Endodermal cell (in vitro differentiated cells): ENCODE results near the gene CAMKMT. TPM values are rescaled to one million over a fixed set of nuclear protein-coding genes. Genes with fewer than 3 reads are reported as not detected.

Experiments used
- DNase-seq: peaks from one replicate; pipeline ENCODE4 v3.0.0-alpha.2; 2017
- H3K27ac ChIP-seq: 2 replicates; pipeline ENCODE4 v1.5.1; 2013; ENCODE audit warnings: mild to moderate bottlenecking, low read depth, low read length, moderate library complexity
- H3K27me3 ChIP-seq: 2 replicates; pipeline ENCODE4 v1.6.1; 2013; ENCODE audit warnings: mild to moderate bottlenecking, low read length, moderate library complexity; ENCODE audit not compliant: insufficient read depth, control insufficient read depth, poor library complexity, severe bottlenecking
- H3K36me3 ChIP-seq: 2 replicates; pipeline ENCODE4 v1.7.0; 2013; ENCODE audit warnings: mild to moderate bottlenecking, low read length, moderate library complexity; ENCODE audit not compliant: control insufficient read depth, insufficient read depth
- H3K4me1 ChIP-seq: one replicate; pipeline ENCODE4 v1.7.0; 2013; ENCODE audit warnings: low read length; ENCODE audit not compliant: control insufficient read depth, insufficient read depth
- H3K4me3 ChIP-seq: 2 replicates; pipeline ENCODE4 v1.5.1; 2013; ENCODE audit warnings: mild to moderate bottlenecking, low read length, moderate library complexity
- H3K9ac ChIP-seq: 2 replicates; pipeline ENCODE4 v1.6.1; 2013; ENCODE audit warnings: mild to moderate bottlenecking, low read length, moderate library complexity; ENCODE audit not compliant: poor library complexity, severe bottlenecking; ENCODE audit errors: extremely low read depth
- H3K9me3 ChIP-seq: 2 replicates; pipeline ENCODE4 v1.6.1; 2013; ENCODE audit warnings: mild to moderate bottlenecking, low read length, moderate library complexity; ENCODE audit not compliant: control insufficient read depth
- H3K27ac Mint-ChIP-seq: 2 replicates; pipeline ENCODE4 v1.8.0; 2020; ENCODE audit warnings: mixed read lengths
- H3K27me3 Mint-ChIP-seq: 2 replicates; pipeline ENCODE4 v1.8.0; 2021; ENCODE audit warnings: mild to moderate bottlenecking, mixed read lengths; ENCODE audit not compliant: insufficient read depth
- H3K36me3 Mint-ChIP-seq: 2 replicates; pipeline ENCODE4 v1.8.0; 2020; ENCODE audit warnings: low read depth, mixed read lengths
- H3K4me1 Mint-ChIP-seq: 2 replicates; pipeline ENCODE4 v1.8.0; 2020; ENCODE audit warnings: mixed read lengths
- H3K4me3 Mint-ChIP-seq: 2 replicates; pipeline ENCODE4 v1.8.0; 2020; ENCODE audit warnings: mild to moderate bottlenecking, moderate library complexity, mixed read lengths
- H3K9me3 Mint-ChIP-seq: 2 replicates; pipeline ENCODE4 v1.8.0; 2020; ENCODE audit warnings: mild to moderate bottlenecking, mixed read lengths
- WGBS, 2 experiments: methylation state at CpG; one replicate each; pipeline versions ENCODE4 v1.1.5 to v1.1.7; 2013; ENCODE audit warnings: missing lambda C conversion rate in 2 of 2, mixed read lengths in 1 of 2; ENCODE audit not compliant: insufficient coverage in 1 of 2, insufficient read length in 1 of 2; 5-methylcytosine and 5-hydroxymethylcytosine counted together
- total RNA-seq, 2 donors: library from RNA; stranded (reverse); fragmentation: NEBNext Ultra II Directional in 1 of 2; extraction: Animal tissue kit (Norgen Biotek cat#: 25700) in 1 of 2; gene quantifications; 2 replicates in 1 of 2; 3 replicates in 1 of 2; pipeline ENCODE4 v1.2.1, GENCODE V29; 2021
- TF ChIP-seq, protein P1 (sequence below): fragments of 200-600 bp; sonication (generic); conservative IDR thresholded peaks from 2 replicates; pipeline ENCODE4 v1.5.0; 2021; ENCODE audit warnings: antibody characterized with exemption, mild to moderate bottlenecking

Gene CAMKMT
- total RNA-seq, 2 donors from 2014 or later: 31.4 to 57.5 TPM

DNA sequence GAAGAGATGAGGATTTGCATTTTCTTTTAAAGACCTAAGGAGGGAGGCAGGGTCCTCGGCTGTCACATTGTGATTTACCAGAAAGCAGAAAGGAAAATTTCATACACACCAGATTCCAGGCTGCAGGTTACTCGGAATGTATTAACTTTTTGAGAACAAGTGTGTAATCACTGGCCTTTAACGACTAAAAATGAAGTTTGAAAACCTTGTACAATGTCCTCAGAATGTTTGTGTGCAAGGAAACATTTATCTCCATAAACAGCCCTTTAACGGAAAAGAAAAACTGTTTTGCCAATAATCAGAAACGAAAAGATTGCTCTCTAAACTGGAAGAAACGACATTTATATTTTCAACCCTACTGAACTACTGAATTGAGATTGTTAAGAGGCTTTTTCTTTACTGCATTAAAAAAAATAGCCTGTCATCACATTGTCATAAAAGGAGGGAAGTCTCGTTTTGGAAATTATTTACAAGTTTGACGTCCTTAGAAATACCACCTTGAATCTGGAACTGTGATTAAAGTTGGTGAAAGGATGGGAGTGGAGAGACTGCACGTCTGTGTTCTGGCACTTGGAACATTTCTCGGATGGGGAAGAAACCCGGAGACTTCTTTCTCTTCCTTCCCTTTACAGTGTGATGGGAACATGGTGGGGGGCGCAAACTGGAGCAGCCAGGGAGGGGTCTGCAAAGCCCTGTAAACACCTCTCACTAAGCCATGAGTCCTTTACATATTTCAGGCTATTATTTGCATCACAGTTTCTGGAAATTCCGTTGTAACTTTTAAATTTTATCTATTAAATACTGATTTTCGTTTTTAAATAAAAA, 445.7 kb downstream of the CAMKMT start:
- Histone ChIP-seq H3K9me3 (no peaks in the 10 kb centered on the region), H3K4me1 (peaks cover 27% of the 10 kb centered on the region), H3K36me3 (no peaks in the 10 kb centered on the region), H3K27me3 (peaks cover 38% of the 10 kb centered on the region), H3K27ac (no peak overlapping the region), H3K9ac (no peak overlapping the region), H3K4me3 (no peak overlapping the region)
- Mint-ChIP-seq H3K4me1 (peaks cover 47% of the 10 kb centered on the region), H3K9me3 (no peaks in the 10 kb centered on the region), H3K36me3 (no peaks in the 10 kb centered on the region), H3K27ac (no peak overlapping the region), H3K4me3 (no peak overlapping the region), H3K27me3 (peaks cover 19% of the 10 kb centered on the region)
- TF ChIP-seq, protein P1, sequence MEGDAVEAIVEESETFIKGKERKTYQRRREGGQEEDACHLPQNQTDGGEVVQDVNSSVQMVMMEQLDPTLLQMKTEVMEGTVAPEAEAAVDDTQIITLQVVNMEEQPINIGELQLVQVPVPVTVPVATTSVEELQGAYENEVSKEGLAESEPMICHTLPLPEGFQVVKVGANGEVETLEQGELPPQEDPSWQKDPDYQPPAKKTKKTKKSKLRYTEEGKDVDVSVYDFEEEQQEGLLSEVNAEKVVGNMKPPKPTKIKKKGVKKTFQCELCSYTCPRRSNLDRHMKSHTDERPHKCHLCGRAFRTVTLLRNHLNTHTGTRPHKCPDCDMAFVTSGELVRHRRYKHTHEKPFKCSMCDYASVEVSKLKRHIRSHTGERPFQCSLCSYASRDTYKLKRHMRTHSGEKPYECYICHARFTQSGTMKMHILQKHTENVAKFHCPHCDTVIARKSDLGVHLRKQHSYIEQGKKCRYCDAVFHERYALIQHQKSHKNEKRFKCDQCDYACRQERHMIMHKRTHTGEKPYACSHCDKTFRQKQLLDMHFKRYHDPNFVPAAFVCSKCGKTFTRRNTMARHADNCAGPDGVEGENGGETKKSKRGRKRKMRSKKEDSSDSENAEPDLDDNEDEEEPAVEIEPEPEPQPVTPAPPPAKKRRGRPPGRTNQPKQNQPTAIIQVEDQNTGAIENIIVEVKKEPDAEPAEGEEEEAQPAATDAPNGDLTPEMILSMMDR: no peak
- DNase-seq: no peak
- WGBS, 2 experiments: 36 to 38% methylated on average over 5 to 13 of the region's 14 CpGs

DNA sequence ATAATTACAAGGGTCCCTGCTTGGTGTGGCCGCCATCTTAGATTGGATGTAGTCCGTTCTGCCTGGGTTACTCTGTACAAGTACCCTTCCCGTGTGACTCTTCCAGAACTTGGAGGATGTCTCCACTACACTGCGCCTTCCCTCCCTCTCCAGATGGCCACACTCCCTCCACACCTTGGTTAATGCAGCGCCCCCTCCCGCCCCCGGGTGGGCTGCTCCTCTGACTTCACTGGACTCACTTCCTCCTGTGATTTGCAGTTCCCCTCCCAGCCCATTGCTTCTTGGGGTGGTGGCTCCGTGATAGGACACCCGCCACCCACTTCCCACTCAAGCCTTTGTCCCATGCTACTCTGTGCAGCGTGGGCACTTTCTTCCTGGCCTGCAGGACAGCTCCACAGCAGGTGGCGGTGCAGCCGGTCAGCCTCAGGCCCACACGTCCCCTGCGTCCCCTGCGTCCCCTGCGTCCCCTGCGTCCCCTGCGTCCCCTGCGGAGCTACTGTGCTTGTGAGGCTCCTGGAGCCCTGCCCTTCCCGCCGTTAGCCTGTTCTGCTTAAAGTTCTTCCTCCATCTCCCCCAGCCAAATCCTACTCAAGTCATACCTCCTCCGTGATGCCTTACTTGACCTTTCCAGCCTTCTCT, 449.3 kb downstream of the CAMKMT start:
- no peaks in the 10 kb centered on the region for H3K36me3 Mint-ChIP-seq
- WGBS, 2 experiments: 81 to 92% methylated on average over 10 to 22 of the region's 22 CpGs
- no peaks in the 10 kb centered on the region for H3K9me3 Mint-ChIP-seq

DNA sequence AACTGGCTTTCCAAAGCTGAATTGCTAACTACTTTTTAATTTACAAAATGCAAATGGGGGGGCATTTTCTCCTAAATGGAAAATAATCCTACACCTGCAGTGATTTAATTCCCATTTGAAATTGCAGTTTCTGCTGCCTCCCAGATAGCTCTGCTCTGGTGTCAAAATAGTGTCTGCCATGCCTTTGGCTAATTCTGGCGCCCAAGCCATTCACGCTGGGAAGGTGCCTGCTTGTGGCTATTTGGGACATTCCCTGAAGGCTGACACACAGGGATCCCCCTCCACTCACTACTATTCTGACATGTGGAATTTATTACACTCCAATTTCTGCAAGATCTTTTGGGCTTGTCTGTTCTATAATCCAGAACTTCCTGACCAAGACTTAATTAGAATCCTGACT, 451.4 kb downstream of the CAMKMT start:
- peaks cover 34% of the 10 kb centered on the region for H3K27me3 Mint-ChIP-seq

More for the DNA sequence above, 449.3 kb downstream of the CAMKMT start:
- no peak overlapping the region for H3K4me3 Mint-ChIP-seq
- Histone ChIP-seq H3K9me3 (no peaks in the 10 kb centered on the region), H3K27ac (no peak overlapping the region), H3K27me3 (peaks cover 40% of the 10 kb centered on the region), H3K36me3 (no peaks in the 10 kb centered on the region), H3K4me1 (peaks cover 11% of the 10 kb centered on the region), H3K4me3 (no peak overlapping the region), H3K9ac (no peak overlapping the region)
- TF ChIP-seq, protein P1: no peak
- H3K27me3 Mint-ChIP-seq: peaks cover 29% of the 10 kb centered on the region
- no peak overlapping the region for H3K27ac Mint-ChIP-seq
- peaks cover 29% of the 10 kb centered on the region for H3K4me1 Mint-ChIP-seq
- no peak for DNase-seq

More for the DNA sequence above, 451.4 kb downstream of the CAMKMT start:
- H3K4me3 Mint-ChIP-seq: no peak overlapping the region
- no peak overlapping the region for H3K27ac ChIP-seq
- no peaks in the 10 kb centered on the region for H3K36me3 Mint-ChIP-seq
- no peaks in the 10 kb centered on the region for H3K36me3 ChIP-seq
- TF ChIP-seq, protein P1: no peak
- H3K9me3 ChIP-seq: no peaks in the 10 kb centered on the region
- peak; percentile 25 for DNase-seq
- H3K4me1 Mint-ChIP-seq: peaks cover 12% of the 10 kb centered on the region
- 90 to 93% methylated on average over 2 of the region's 2 CpGs for WGBS, 2 experiments
- no peak overlapping the region for H3K27ac Mint-ChIP-seq
- H3K4me1 ChIP-seq: no peaks in the 10 kb centered on the region
- peaks cover 21% of the 10 kb centered on the region for H3K27me3 ChIP-seq
- no peak overlapping the region for H3K4me3 ChIP-seq
- H3K9ac ChIP-seq: no peak overlapping the region
- H3K9me3 Mint-ChIP-seq: no peaks in the 10 kb centered on the region
